Astrocyte (in vitro differentiated cells and primary cell): Measurements from ENCODE around the gene CHMP1A.

Experiments used
- EZH2 ChIP-seq: IDR thresholded peaks from 2 replicates; pipeline ENCODE4 v1.6.1; 2012; ENCODE audit warnings: mild to moderate bottlenecking, low read length, inconsistent platforms; ENCODE audit not compliant: insufficient read depth
- TF ChIP-seq, protein P1 (sequence below): IDR thresholded peaks from 2 replicates; pipeline ENCODE4 v1.5.1; 2011; ENCODE audit warnings: low read depth, mild to moderate bottlenecking, inconsistent platforms, low read length, moderate library complexity; ENCODE audit not compliant: insufficient read depth

DNA sequence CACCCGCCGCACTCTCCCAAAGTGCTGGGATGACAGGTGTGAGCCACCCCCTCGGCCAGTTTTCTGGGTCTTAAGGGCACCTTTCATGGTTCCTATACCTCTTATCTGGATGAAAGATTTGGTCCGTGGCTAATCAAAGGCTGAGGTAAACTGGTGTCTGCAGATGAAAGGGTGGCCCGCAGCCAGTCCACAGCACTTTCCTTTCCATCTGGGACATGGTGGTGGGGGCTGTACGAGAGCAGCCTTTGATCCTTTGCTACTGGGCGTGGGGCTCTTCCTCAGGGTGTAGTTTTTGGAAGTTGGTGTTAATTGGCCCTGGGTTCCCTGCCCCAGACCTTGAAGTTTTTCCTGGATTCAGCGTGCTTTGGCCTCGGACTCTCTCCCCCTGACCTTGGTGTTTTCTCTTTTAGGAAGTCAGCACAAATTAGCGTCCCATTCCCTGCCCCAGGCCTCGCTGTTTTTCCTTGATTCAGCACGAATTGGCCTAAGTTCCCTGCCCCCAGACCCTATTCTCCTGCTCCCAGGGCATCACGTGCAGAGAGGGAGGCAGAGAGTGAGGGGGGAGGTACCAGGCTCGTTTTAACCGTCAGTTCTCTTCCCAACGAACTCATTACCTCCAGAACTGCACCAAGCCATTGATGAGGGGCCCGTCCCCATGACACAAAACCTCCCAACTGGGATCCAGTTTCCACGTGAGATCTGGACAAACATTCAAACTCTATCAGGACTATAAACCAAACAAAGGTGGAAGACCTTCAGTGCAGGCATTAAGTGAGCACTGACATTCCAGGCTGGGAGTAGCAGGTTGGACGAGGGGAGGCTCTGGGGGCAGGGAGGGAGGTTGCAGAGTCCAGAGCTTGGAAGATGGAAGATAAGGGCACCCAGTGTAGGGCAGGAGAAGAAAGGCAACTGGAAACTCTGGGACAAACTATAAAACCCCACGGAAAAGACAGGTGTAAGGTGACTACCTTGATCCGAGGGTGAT lies 32.4 kb downstream of the CHMP1A start:
- TF ChIP-seq, protein P1, sequence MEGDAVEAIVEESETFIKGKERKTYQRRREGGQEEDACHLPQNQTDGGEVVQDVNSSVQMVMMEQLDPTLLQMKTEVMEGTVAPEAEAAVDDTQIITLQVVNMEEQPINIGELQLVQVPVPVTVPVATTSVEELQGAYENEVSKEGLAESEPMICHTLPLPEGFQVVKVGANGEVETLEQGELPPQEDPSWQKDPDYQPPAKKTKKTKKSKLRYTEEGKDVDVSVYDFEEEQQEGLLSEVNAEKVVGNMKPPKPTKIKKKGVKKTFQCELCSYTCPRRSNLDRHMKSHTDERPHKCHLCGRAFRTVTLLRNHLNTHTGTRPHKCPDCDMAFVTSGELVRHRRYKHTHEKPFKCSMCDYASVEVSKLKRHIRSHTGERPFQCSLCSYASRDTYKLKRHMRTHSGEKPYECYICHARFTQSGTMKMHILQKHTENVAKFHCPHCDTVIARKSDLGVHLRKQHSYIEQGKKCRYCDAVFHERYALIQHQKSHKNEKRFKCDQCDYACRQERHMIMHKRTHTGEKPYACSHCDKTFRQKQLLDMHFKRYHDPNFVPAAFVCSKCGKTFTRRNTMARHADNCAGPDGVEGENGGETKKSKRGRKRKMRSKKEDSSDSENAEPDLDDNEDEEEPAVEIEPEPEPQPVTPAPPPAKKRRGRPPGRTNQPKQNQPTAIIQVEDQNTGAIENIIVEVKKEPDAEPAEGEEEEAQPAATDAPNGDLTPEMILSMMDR: no peak
- no peak for TF ChIP-seq EZH2
